Putamen (tissue), 1 donor: ENCODE measurements around the gene CSTF2T.

Experiments
- DNase-seq: peaks from one replicate; pipeline ENCODE4 v3.0.0-alpha.2; 2016; ENCODE audit warnings: low spot score

CSTF2T gene

GRCh38 chr10:51649064-51649463 is 50.3 kb downstream of the CSTF2T start:
- no peak for DNase-seq
